Central memory CD8-positive, alpha-beta T cell (primary cell): ENCODE measurements around the gene LRRC10.

Experiments used
- ATAC-seq: fragments of 150-1000 bp; cut with Tn5 transposase; replicated peaks from 2 replicates; pipeline ENCODE4 v1.10.0; 2022; ENCODE audit warnings: mild to moderate bottlenecking, moderate FRiP score, moderate number of reproducible peaks; ENCODE audit not compliant: poor library complexity, severe bottlenecking; ENCODE audit errors: extremely low read depth
- DNase-seq, 2 donors: peaks; one replicate each; pipeline ENCODE4 v3.0.0; 2021; ENCODE audit warnings: low spot score in 2 of 2
- H3K27ac Mint-ChIP-seq: one replicate; pipeline ENCODE4 v1.8.0; 2022; ENCODE audit warnings: low read depth, mild to moderate bottlenecking, moderate library complexity, mixed read lengths
- H3K27me3 Mint-ChIP-seq: one replicate; pipeline ENCODE4 v1.8.0; 2022; ENCODE audit warnings: mixed read lengths
- H3K36me3 Mint-ChIP-seq: one replicate; pipeline ENCODE4 v1.8.0; 2022; ENCODE audit warnings: mild to moderate bottlenecking, moderate library complexity, mixed read lengths; ENCODE audit not compliant: insufficient read depth
- H3K4me1 Mint-ChIP-seq: one replicate; pipeline ENCODE4 v1.8.0; 2022; ENCODE audit warnings: mixed read lengths
- H3K4me3 Mint-ChIP-seq: one replicate; pipeline ENCODE4 v1.8.0; 2022; ENCODE audit warnings: mild to moderate bottlenecking, moderate library complexity, mixed read lengths
- H3K9me3 Mint-ChIP-seq: one replicate; pipeline ENCODE4 v1.8.0; 2022; ENCODE audit warnings: mixed read lengths

The LRRC10 gene, protein sequence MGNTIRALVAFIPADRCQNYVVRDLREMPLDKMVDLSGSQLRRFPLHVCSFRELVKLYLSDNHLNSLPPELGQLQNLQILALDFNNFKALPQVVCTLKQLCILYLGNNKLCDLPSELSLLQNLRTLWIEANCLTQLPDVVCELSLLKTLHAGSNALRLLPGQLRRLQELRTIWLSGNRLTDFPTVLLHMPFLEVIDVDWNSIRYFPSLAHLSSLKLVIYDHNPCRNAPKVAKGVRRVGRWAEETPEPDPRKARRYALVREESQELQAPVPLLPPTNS

DNA sequence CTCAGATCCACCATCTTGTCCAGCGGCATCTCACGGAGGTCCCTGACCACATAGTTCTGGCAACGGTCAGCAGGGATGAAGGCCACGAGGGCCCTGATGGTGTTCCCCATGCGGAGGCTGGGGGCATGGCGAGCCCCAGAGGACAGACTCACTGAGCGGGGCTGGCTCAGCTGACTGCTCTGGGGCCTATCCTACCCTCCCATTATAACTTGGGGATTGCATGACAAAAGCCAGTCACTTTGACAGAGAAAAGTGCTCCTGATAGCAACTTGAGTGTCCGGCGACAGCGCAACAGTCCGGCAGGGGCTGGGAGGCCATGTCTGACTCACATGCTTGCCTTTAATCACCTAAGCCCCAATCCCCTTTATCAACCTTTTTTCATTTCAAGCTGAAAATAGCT, at the start of gene LRRC10:
Gene LRRC10 (minus strand): TSS at position 179 of the 400 bp plus-strand sequence. CDS start 69 bp downstream, at position 110.
- Mint-ChIP-seq H3K4me3 (no peak within 1 kb of the TSS), H3K9me3 (no peaks in the 10 kb centered on the region), H3K4me1 (peaks cover 5% of the 10 kb centered on the region), H3K27ac (no peak within 1 kb of the TSS), H3K36me3 (no peaks in the 10 kb centered on the region), H3K27me3 (peaks cover 17% of the 10 kb centered on the region)
- no peak for ATAC-seq
- DNase-seq = no peak

DNA sequence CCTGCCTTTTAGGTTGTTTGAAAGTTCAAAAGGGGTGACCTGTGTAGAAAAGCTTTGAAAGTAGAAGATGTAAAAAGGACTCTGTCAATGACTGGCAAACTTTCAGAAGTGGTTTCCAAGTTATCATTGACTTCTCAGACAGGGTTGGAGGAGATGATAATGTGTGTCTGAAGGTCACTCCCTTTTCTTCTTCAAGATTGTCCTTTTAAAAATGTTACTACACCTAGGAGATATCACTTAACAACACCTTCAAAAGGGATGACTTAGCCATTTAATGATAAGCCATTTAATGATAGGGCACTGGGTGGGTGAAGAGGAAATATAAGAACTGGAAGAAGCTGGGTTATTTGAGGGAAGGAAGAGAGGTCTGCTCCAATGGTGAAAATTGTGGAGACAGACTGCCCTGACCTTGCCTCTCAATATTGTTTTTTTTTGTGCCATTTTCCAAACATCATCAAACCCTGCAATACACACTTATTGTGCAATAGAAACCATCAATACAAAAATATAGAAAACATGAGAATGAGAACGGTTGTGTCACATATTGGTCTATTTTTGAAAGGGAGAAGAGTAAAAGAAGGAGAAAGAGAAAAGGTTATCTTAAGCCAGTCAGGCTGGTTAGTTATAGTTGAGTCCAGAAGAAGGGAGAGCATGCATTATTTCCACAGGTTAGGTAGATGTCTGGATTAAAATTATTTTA, 49.6 kb upstream of the LRRC10 start:
- ATAC-seq (no peak), DNase-seq (no peak)
- Mint-ChIP-seq H3K9me3 (no peaks in the 10 kb centered on the region), H3K36me3 (no peaks in the 10 kb centered on the region), H3K4me1 (no peaks in the 10 kb centered on the region), H3K4me3 (no peak overlapping the region), H3K27me3 (peaks cover 27% of the 10 kb centered on the region), H3K27ac (no peak overlapping the region)

DNA sequence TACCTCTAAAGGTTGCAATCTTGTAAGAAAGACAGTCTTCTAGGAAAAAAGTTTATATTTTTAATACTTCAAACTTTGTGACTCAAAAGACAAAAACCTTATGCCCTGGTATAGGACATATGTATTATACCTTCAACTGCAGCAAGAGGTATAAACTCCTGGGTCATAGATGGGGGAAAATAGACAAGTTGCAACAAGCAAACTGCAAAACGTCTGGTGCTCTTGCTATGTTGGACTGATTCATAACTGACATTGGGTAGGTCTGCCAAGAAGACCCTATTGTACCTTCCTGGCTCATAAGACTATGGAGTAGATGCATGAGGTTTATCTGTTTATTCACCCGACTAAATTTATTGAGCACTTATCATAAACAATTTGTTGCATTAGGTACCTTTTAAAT, 47.5 kb upstream of the LRRC10 start:
- H3K36me3 Mint-ChIP-seq = no peaks in the 10 kb centered on the region
- peaks cover 30% of the 10 kb centered on the region for H3K27me3 Mint-ChIP-seq
- no peaks in the 10 kb centered on the region for H3K9me3 Mint-ChIP-seq
- no peak overlapping the region for H3K27ac Mint-ChIP-seq
- no peak for DNase-seq
- no peaks in the 10 kb centered on the region for H3K4me1 Mint-ChIP-seq
- no peak for ATAC-seq
- no peak overlapping the region for H3K4me3 Mint-ChIP-seq

DNA sequence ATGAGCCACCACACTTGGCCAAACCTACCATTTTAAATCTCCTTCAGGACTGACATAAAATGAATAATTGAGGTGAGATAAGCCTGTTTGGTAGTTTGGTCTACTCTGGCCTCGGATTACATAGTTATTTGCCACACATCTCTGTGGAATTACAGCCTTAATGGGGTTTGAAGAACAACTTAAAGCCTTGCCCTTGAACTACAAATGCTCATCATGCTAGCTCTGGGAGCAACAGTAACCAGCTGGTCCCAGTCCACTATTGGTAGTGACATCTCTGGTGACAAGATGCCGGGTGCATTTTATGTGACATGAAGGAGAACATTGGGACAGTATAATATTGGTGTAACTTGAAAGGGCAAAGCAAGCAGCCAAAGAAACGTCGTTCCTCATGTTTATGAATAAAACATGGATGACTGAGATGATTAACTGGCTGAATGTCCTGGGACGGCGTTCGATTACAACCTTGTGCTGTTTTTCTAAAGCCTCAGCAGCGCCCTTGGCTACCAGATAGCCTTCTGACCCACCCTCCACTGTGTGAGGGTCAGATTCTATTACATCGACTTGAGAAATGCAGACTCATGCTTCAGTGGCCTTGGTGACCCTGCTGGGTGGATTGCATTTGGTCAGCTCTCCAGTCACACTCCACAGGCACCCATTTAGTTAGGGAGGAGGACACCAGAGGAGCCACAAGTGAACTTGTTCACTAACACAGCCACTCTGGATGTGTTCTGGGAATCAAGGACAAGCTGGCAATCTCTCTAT, 46.9 kb upstream of the LRRC10 start:
- peaks cover 36% of the 10 kb centered on the region for H3K27me3 Mint-ChIP-seq
- H3K27ac Mint-ChIP-seq = no peak overlapping the region
- H3K4me3 Mint-ChIP-seq = no peak overlapping the region
- H3K36me3 Mint-ChIP-seq = no peaks in the 10 kb centered on the region
- ATAC-seq (no peak), DNase-seq (no peak)
- no peaks in the 10 kb centered on the region for H3K9me3 Mint-ChIP-seq
- H3K4me1 Mint-ChIP-seq = no peaks in the 10 kb centered on the region

DNA sequence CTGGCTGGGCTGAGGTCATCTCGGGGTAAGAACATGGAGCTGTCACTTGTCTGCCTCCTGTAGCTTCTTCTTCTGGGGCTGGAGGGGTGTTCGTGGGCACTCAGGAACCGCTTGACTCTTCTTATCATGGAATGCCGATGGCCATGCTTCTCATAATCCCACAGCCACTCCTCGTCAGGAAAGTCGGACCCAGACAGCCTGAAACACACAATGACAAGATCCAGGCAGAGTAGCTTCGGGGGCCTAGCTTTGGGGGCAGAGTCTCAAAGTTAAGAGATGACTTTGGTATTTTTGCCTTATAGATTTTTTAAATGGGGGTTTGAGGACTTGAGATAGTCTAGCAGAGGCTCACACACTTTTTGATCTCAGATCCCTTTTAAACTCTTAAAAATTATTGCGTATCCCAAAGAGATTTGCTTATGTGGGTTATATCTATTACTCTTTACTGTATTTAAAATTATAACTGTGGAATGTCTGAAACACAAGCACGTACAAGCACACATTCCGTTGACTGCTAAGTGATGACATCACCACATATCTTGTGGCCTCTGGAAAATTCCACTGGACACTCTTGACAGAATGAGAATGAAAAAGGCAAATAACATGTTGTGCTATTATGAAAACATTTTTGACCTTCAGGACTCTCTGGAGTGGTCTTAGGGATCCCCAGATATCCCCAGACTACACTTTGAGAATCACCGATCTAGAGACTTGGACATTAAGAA, 45.1 kb upstream of the LRRC10 start:
- no peak for DNase-seq

DNA sequence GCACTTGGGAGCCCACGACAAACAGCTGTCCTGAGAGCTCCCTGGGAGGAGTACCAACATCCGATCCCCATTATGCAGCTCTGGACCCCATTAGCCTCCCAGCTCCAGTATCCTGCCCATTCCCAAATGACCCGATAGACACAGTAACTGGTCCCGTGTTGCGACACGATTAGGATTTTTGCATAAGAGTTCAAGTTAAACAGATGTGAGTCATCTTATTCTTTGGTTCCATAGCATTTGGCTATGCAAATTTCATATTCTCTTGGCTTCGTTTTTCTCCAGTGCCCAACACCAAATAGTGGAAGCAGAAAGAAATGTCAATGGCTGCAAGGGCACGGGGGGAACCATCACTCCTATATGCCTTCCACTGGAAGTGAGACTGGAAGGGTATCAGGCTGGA, 43.0 kb upstream of the LRRC10 start:
- H3K27ac Mint-ChIP-seq = no peak overlapping the region
- no peaks in the 10 kb centered on the region for H3K4me1 Mint-ChIP-seq
- no peak for DNase-seq
- peaks cover 35% of the 10 kb centered on the region for H3K27me3 Mint-ChIP-seq
- no peak for ATAC-seq
- no peaks in the 10 kb centered on the region for H3K9me3 Mint-ChIP-seq
- no peaks in the 10 kb centered on the region for H3K36me3 Mint-ChIP-seq
- H3K4me3 Mint-ChIP-seq = no peak overlapping the region

More for the DNA sequence above, 45.1 kb upstream of the LRRC10 start:
- Mint-ChIP-seq H3K27me3 (peaks cover 41% of the 10 kb centered on the region), H3K4me3 (no peak overlapping the region), H3K36me3 (no peaks in the 10 kb centered on the region), H3K4me1 (no peaks in the 10 kb centered on the region), H3K9me3 (no peaks in the 10 kb centered on the region), H3K27ac (no peak overlapping the region)
- ATAC-seq = no peak

DNA sequence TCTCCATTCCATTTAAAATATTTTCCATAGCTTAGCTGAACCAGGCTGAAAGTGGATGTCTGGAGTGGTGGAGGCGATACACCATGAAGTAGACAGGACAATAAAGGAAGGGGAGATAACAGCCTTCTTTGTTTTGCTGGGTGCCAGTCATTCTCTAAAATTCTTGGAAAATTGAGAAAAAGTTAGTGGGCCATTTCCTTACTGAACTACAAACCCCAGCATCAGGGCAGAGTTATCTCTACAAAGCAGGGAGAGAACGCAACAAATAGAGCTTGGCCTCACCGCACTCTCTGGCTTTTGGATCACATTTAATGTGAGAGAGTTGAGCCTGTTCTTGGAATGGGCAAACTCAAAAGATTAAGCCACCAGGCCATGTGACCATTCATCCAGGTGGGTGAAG, 41.2 kb upstream of the LRRC10 start:
- no peak overlapping the region for H3K27ac Mint-ChIP-seq
- H3K9me3 Mint-ChIP-seq = no peaks in the 10 kb centered on the region
- no peaks in the 10 kb centered on the region for H3K4me1 Mint-ChIP-seq
- DNase-seq (no peak), ATAC-seq (no peak)
- no peaks in the 10 kb centered on the region for H3K36me3 Mint-ChIP-seq
- H3K4me3 Mint-ChIP-seq = no peak overlapping the region
- peaks cover 45% of the 10 kb centered on the region for H3K27me3 Mint-ChIP-seq

DNA sequence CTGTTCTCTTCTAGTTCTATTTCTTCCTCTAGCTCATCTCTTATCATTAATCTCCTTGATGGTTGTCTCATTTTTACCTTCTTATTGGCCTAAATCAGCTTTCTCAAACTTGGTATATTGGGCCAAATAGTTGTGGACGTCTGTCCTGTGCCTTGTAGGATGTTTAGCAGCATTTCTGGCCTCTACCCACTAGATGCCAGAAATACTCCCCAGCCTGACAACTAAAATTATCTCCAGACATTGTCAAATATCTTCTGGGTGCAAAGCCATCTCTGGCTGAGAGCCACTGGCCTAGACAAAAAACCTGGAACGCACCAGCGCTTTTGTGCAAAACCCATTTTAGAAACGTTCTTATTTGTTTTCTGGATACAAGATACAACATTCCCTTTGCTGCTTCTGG, 38.8 kb upstream of the LRRC10 start:
- no peaks in the 10 kb centered on the region for H3K9me3 Mint-ChIP-seq
- no peak overlapping the region for H3K4me3 Mint-ChIP-seq
- no peak overlapping the region for H3K27ac Mint-ChIP-seq
- peaks cover 51% of the 10 kb centered on the region for H3K27me3 Mint-ChIP-seq
- ATAC-seq = no peak
- no peaks in the 10 kb centered on the region for H3K4me1 Mint-ChIP-seq
- no peak for DNase-seq
- H3K36me3 Mint-ChIP-seq = no peaks in the 10 kb centered on the region

DNA sequence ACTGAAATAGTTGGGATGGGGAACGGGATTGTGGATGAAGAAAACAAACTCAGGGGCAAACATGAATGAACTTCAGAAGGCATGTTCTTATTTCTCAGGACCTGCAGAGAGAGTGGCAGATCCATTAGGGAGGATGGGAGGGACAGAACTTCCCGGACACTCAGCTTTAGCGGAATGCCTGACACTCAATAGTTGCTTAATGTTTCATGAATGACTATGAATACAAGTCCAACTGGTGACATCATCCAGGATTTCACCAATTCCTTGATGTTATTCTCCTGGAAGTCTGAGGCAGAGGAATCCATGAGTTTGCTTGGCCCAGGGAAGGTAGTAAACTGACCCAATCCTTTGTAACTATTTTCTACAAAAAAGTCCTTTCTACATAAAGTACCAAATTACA, 37.8 kb upstream of the LRRC10 start:
- H3K27me3 Mint-ChIP-seq = peaks cover 51% of the 10 kb centered on the region
- ATAC-seq (no peak), DNase-seq (no peak)
- H3K36me3 Mint-ChIP-seq = no peaks in the 10 kb centered on the region
- H3K9me3 Mint-ChIP-seq = no peaks in the 10 kb centered on the region
- no peaks in the 10 kb centered on the region for H3K4me1 Mint-ChIP-seq
- no peak overlapping the region for H3K4me3 Mint-ChIP-seq
- no peak overlapping the region for H3K27ac Mint-ChIP-seq

DNA sequence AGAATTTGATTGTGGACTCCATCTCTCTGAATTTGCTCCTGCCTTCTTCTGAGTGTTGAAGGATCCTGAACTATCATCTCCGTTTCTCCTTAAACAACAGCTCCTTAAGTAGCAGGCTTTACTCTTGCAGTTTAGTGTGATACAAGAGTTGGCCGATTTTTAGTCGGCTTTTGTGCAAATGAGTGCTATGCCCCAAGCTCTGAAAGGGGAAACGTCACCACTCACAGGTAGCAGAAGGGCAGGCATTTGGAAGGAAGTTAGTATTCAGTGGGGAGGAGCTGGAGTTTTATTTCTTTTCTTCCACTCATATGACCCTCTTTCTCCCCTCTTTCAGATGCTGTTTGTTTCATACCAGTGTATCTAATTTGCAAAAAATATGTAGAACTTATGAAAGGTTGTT, 36.5 kb upstream of the LRRC10 start:
- no peak overlapping the region for H3K27ac Mint-ChIP-seq
- H3K9me3 Mint-ChIP-seq = no peaks in the 10 kb centered on the region
- H3K36me3 Mint-ChIP-seq = no peaks in the 10 kb centered on the region
- no peaks in the 10 kb centered on the region for H3K4me1 Mint-ChIP-seq
- ATAC-seq (no peak), DNase-seq (no peak)
- H3K27me3 Mint-ChIP-seq = peaks cover 42% of the 10 kb centered on the region
- no peak overlapping the region for H3K4me3 Mint-ChIP-seq

DNA sequence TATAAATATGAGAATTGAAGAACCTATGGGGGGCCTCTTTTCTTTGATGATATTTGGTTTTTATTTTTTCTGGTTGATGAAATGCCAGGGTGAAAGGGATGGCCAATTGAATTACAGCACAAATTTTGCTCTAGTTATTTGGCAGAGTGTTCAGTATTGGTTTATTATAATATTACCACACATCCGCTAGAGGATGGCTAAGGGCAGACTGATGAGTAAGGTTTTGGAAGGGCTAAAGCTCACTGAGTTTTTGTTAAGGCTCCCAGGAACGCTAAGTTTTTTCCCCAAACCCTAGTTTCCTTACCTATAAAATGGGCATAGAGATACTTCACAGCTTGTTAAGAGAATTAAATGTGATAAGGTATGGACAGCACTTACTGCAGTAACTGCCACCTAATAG, 34.3 kb upstream of the LRRC10 start:
- peaks cover 30% of the 10 kb centered on the region for H3K27me3 Mint-ChIP-seq
- H3K4me3 Mint-ChIP-seq = no peak overlapping the region
- no peak for ATAC-seq
- DNase-seq = no peak
- no peaks in the 10 kb centered on the region for H3K9me3 Mint-ChIP-seq
- H3K4me1 Mint-ChIP-seq = no peaks in the 10 kb centered on the region
- H3K27ac Mint-ChIP-seq = no peak overlapping the region
- H3K36me3 Mint-ChIP-seq = no peaks in the 10 kb centered on the region

DNA sequence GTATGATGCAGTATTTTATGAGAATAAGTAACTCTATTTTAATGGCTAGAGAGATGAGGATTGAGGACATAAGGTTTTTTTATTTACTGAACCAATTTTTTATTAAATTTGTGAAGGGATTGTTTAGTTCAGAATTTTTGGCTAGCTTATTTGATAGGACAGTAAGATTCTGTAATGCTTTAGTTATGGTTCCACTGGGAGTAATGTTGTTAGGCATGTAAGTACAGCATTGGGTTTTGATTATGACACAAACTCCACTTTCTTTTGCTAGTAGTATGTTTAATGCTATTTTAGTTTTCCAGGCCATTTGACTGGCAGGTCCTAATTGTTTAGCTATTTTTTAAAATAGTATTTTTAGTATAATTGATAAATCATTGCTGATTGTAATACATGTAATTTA, 33.8 kb upstream of the LRRC10 start:
- Mint-ChIP-seq H3K27ac (no peak overlapping the region), H3K9me3 (no peaks in the 10 kb centered on the region), H3K36me3 (no peaks in the 10 kb centered on the region), H3K27me3 (peaks cover 25% of the 10 kb centered on the region), H3K4me3 (no peak overlapping the region), H3K4me1 (peaks cover 1% of the 10 kb centered on the region)
- DNase-seq (no peak), ATAC-seq (no peak)
